ENCODE data around the gene DUSP1. TPM values are rescaled to one million over a fixed set of nuclear protein-coding genes. Genes with fewer than 3 reads are reported as not detected.
"Not testable (repeated sequence)": the region's sequence is repeated elsewhere in the genome, so short reads cannot be mapped to it uniquely, and the experiment has no call there.

The DUSP1 gene
- total and polyA plus RNA-seq, 10 donors = 46.0 to 818 (median 239) TPM

- Histone ChIP-seq H3K27ac (peak overlapping the region; percentile 22 to 98 (median 88)), H3K4me1 (peaks cover 13 to 80% (median 48%) of the 10 kb centered on the region in 6 donors), H3K27me3 (replicated peaks in 1 of 7) (no peaks in the 10 kb centered on the region), H3K36me3 (no peaks in the 10 kb centered on the region), H3K4me3 (no peak overlapping the region), H3K9me3 (peaks cover 0 to 5% (median 0%) of the 10 kb centered on the region in 8 donors)
- intact Hi-C loops (cut with DNase I; ENCODE audit: low total_unique reads) = no loop called here
- TF ChIP-seq POLR2AphosphoS5 (IDR thresholded peaks at IDR 0.05) = peak; percentile 59 to 81 (median 60)
- TF ChIP-seq, protein P1, sequence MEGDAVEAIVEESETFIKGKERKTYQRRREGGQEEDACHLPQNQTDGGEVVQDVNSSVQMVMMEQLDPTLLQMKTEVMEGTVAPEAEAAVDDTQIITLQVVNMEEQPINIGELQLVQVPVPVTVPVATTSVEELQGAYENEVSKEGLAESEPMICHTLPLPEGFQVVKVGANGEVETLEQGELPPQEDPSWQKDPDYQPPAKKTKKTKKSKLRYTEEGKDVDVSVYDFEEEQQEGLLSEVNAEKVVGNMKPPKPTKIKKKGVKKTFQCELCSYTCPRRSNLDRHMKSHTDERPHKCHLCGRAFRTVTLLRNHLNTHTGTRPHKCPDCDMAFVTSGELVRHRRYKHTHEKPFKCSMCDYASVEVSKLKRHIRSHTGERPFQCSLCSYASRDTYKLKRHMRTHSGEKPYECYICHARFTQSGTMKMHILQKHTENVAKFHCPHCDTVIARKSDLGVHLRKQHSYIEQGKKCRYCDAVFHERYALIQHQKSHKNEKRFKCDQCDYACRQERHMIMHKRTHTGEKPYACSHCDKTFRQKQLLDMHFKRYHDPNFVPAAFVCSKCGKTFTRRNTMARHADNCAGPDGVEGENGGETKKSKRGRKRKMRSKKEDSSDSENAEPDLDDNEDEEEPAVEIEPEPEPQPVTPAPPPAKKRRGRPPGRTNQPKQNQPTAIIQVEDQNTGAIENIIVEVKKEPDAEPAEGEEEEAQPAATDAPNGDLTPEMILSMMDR (IDR thresholded peaks at IDR 0.05 in 8 of 11, conservative IDR thresholded peaks at IDR 0.05 in 3 of 11) = no peak
- no peak for TF ChIP-seq POLR2A (IDR thresholded peaks at IDR 0.05)
- 64 to 73% (median 69%) methylated on average over 8 to 9 of the region's 9 CpGs for WGBS, 5 donors
- no peak for DNase-seq
These were observed 18.9 kb upstream of the DUSP1 start for GRCh38 chr5:172789687-172790495.

DNA sequence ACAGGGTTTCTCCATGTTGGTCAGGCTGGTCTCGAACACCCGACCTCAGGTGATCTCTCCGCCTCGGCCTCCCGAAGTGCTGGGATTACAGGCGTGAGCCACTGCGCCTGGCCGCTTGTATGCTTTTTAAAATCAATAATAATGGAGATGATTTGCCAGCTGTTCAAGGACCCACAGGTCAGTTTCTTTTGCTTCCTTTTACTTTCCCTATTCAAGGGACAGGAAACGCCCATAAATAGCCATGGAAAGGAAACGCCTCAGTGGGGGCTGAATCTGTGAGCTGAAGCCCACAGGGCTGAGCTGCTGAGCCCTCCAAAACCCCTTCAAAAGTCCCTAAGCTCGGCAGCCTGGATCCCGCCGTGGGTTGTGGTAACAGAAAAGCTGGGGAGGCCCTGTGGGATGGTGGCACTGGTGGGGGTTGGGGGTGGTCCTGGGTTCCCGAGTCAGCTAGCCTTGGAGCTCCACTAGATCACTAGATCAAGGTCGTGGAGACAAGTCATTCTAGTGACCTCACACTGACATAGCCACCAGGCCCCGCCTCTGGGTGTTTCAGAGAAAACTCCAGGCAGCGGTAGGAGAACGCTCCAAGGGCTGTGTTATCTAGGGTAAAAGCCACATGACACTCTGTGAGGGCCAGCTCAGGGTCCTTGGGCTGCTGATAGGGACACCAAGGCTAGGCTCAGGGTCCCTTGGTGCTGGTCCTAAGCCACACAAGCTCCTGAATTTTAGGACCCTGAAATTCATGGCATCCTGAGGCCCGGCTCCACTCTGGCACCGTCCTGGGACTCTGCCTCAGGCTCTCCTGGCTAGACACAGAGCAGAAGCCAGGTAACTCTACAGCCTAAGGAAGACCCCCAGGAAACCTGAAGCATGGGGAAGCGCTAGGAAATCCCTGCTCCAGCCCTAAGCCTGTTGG lies 18.0 kb upstream of the DUSP1 start:
- intact Hi-C loops (cut with DNase I; ENCODE audit: low total_unique reads) = no loop called here

GRCh38 chr5:172787538-172787937 lies 16.5 kb upstream of the DUSP1 start:
- 72 to 90% (median 77%) methylated on average over 3 of the region's 3 CpGs for WGBS, 5 donors
- intact Hi-C loops (cut with DNase I; ENCODE audit: low total_unique reads); H3K36me3 ChIP-seq; H3K4me3 ChIP-seq; DNase-seq; H3K27me3 ChIP-seq (replicated peaks in 1 of 7); H3K9me3 ChIP-seq: not testable (repeated sequence)
- peaks cover 11 to 58% (median 39%) of the 10 kb centered on the region in 6 donors for H3K4me1 ChIP-seq
- H3K27ac ChIP-seq = peak overlapping the region in 7 of 8 donors; percentile 78 to 98 (median 89)

More for the DNA sequence above, 18.0 kb upstream of the DUSP1 start:
- peaks cover 0 to 4% (median 0%) of the 10 kb centered on the region in 8 donors for H3K9me3 ChIP-seq
- H3K4me1 ChIP-seq = peaks cover 11 to 73% (median 43%) of the 10 kb centered on the region in 6 donors
- no peaks in the 10 kb centered on the region for H3K36me3 ChIP-seq
- 39 to 50% (median 48%) methylated on average over 18 to 21 of the region's 21 CpGs for WGBS, 5 donors
- peak overlapping the region; percentile 22 to 98 (median 88) for H3K27ac ChIP-seq
- H3K27me3 ChIP-seq (replicated peaks in 1 of 7) = no peaks in the 10 kb centered on the region
- peak; percentile 87 for DNase-seq
- peak overlapping the region in 2 of 8 donors; percentile 10 to 35 for H3K4me3 ChIP-seq
- no peak for TF ChIP-seq POLR2A (IDR thresholded peaks at IDR 0.05)
- TF ChIP-seq, protein P1 (IDR thresholded peaks at IDR 0.05 in 8 of 11, conservative IDR thresholded peaks at IDR 0.05 in 3 of 11) = no peak
- peak; percentile 51 to 62 (median 58) for TF ChIP-seq POLR2AphosphoS5 (IDR thresholded peaks at IDR 0.05)

DNA sequence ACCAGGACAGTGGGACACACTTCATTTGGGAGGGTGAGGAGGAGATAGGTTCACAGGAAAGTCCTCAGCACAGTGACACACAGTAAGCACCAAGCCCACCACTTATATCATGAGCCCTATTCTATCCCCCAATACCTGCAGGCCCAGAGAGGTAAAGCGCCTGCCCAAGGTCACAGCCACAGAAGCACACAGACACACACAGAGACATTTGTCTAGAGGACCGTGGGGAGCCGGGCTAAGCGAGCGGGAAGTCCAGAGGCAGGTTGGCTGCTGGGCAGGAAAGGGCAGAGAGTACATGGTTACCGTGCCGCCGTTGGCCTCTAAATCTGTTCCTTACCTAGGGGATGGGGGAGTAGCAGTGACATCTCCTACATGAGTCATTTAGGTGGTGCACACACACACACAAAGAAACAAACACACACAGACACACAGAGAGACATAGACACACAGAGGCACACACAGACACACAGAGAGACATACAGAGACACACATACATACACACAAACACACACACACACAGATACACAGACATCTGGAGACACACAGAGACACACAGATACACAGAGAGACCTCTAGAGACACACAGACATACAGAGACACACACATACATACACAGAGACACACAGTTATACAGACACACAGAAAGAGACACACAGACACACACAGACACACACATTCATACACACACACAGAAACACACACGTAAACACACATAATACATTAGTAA lies 15.9 kb upstream of the DUSP1 start:
- no peak for DNase-seq
- 81 to 89% (median 85%) methylated on average over 9 of the region's 9 CpGs for WGBS, 5 donors
- no peak overlapping the region for H3K4me3 ChIP-seq
- intact Hi-C loops (cut with DNase I; ENCODE audit: low total_unique reads) = no loop called here
- H3K36me3 ChIP-seq = no peaks in the 10 kb centered on the region
- H3K27ac ChIP-seq = peak overlapping the region in 7 of 8 donors; percentile 78 to 98 (median 89)
- no peaks in the 10 kb centered on the region for H3K27me3 ChIP-seq (replicated peaks in 1 of 7)
- H3K4me1 ChIP-seq = peaks cover 11 to 60% (median 36%) of the 10 kb centered on the region in 6 donors
- TF ChIP-seq POLR2A (IDR thresholded peaks at IDR 0.05) (no peak), POLR2AphosphoS5 (IDR thresholded peaks at IDR 0.05) (no peak)
- TF ChIP-seq, protein P1 (IDR thresholded peaks at IDR 0.05 in 8 of 11, conservative IDR thresholded peaks at IDR 0.05 in 3 of 11) = no peak
- H3K9me3 ChIP-seq = no peaks in the 10 kb centered on the region

Data from spleen (tissue), 11 donors.